HG03025 (cell line): ENCODE results near the gene IL20RB.
"Not testable (repeated sequence)": the region's sequence is repeated elsewhere in the genome, so short reads cannot be mapped to it uniquely, and the experiment has no call there.

Experiments used
- ATAC-seq: cut with Tn5 transposase; IDR thresholded peaks from one replicate; pipeline ENCODE4 v1.9.1; 2021; ENCODE audit warnings: mild to moderate bottlenecking, moderate library complexity; ENCODE audit not compliant: unreplicated experiment, low FRiP score

Gene IL20RB

DNA sequence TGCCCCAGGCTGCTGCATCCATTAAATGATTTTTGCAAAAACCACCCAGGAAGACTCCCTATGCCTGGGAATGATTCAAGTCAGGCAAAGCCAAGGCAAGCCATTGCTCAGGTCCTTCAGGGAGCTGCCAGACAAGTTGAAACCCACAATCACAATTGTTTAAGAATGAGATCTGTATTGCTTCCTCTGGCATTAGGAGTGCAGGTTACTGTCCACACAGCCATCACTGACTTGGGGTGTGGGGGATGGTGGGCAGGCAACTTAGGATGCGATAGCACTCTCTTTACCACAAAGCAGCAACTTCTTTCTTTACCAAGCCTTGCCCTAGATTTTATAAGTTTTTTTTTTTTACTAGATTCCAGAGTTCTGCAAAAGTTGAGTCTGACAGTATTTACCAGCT is 15.0 kb upstream of the IL20RB start:
- no peak for ATAC-seq

DNA sequence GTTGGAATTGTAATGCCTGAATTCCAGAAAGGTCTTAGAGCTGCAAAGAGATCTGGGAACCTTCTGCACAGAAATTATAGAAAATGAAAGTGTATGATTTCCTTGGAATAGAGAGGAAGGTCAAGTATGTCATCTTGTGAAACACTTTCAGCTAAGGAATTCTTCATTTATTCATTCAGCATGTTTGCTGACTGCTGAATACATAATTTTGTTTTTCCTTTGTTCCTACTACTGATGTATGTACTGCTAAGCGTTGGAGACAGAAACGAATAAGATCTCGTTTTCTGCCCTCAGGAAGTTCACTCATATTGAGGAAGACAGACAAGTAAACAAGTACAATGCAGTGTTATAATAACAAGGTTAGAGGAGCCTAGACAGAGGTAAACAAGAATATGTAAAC is 14.3 kb upstream of the IL20RB start:
- no peak for ATAC-seq

DNA sequence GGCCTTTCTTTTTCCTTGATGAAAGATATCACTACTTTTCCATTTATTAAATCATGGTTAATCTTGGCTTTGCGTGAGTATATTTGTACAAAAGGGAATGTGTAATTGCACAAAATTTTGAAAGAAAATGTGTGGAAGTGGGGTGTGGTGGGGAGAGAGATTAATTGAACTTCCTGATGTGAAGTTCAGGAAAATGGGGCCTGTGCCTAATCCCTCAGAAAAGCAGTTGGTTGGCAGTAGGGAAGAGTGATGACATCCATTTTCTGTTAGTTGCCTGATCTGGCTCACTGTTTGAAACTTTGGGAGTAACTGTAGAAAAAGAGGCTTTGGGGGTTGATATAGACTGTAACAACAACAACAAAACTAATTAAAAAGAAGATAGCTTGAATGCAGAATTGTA is 10.8 kb upstream of the IL20RB start:
- no peak for ATAC-seq

DNA sequence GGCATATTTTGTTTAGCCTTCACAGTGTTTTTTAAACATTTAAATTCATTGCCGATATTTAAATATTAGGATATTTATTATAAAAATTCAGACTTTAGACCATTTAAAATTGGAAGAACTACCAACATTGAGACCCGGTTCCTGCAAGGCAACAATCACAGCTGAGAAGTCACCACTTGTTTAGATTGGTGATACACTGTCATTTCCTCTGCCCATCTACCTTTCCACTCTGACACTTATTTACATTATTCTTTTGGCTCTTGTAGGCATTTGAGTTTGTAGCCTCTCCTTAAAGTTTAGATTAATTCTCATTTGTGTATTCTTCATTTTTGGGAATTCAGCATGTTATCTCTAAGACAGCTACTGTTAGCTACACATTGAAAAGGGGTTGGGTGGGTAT is 10.3 kb upstream of the IL20RB start:
- no peak for ATAC-seq

DNA sequence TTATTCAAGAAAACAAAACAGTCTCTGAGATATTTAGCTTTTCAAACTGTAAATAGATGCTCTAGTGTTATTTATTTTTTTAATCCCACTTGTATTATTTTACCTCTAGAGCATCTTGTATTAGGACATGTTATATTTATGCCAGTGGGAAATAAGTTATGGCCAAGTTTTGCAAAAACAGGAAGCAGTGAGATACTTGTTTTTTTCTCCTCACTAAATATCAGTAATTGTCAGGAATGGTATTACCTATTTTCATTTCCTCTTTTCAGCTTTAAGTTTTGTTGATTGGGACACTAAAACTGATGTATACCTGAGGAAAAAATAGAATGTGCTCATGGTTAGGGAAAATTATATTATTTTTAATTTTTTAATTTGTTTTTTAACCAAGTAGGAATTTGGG is 8.6 kb upstream of the IL20RB start:
- no peak for ATAC-seq

DNA sequence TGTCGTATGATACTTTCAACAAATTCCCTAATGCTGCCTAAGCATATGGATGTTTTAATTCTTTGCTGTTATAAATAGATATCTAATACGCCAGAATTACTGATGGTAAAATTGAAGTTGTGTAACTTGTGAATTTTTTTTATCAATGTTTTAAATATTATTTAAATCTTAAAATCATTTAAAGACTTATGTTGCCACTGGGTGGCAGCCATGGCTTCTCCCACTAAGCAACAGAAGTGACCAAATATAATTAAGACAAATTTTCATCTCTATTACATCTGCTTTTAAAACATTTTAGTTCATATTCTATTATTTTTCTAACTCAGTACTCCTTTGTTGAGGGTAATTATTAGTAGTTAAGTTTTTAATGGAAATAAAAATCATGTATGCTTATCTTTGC is 8.1 kb upstream of the IL20RB start:
- ATAC-seq, result no peak

DNA sequence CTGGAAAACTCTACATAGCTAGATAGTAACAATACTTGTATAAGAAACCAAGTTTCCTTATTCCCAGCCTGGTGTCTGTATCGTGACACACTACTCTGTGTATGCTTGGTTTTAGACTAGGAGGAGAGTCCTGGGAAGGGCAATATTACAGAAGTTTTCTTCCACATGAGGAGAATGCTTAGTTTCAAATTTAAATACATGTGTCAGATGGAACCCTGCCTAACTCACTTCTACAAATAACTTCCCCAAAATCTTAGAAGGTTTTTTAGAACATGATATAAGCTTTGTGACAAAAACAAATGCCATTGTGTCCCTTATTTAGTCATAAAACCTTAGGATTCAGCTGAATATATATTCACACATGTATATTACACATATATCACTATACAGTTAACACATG is 7.2 kb upstream of the IL20RB start:
- no peak for ATAC-seq

- ATAC-seq, result no peak
Measured at GRCh38 chr3:136952292-136952691, 5.5 kb upstream of the IL20RB start.

DNA sequence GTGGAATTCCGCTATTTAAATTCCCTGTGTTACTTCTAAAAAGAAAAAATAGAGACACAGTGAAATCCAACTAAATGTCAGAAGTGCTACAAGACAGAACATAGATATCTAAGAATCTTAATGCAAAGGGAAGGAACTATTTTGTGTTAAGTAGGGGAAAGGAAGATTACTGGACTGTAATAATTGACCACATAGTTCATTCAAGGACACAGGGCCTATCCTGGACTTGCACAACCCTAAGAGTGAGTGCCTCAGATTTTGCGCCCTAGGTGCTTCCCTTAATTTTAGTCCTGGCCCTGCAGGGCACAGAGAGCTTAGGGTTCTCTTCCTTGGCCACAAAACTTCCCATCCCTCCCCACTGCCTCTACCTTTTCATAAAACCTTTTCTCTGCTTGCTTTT is 3.5 kb upstream of the IL20RB start:
- no peak for ATAC-seq

GRCh38 chr3:136954980-136955780 is 2.6 kb upstream of the IL20RB start:
- ATAC-seq, result no peak

DNA sequence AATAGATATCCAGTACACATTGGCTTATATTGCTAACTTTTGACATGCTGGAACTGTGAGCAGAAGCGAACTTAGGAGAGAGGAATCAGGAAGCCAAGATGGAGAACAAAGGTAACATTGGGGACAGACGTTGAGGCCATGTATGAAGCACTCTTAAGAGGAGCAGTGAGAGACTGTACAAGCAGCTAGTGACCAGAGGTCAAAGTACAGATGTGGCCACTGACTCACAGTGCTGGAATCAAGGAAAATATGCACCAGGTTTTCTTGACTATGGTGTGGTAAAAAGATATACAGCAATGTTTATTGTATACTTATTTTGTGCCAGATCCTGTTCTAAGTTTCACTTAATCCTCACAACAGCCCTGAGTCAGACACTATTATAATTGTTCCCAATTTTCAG is 2.0 kb upstream of the IL20RB start:
- no peak for ATAC-seq

DNA sequence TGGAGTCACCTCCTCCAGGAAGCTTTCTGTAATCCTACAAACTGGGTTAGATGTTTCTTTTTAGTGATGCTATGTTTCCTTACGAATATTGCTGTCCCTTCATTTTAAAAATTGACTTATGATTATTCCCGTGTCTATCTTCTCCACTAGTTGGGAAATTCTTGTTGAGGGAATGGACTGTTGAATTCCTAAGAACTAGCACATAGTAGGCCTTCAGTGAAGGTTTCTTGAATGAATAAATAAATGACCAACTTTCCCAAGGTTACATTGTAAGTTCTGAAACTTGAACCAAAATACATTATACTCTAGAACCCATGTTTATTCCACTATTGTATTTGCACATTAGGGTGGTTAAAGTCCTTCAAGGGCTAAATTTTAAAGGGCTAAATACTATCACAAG is 812 bp upstream of the IL20RB start:
- ATAC-seq, result no peak

DNA sequence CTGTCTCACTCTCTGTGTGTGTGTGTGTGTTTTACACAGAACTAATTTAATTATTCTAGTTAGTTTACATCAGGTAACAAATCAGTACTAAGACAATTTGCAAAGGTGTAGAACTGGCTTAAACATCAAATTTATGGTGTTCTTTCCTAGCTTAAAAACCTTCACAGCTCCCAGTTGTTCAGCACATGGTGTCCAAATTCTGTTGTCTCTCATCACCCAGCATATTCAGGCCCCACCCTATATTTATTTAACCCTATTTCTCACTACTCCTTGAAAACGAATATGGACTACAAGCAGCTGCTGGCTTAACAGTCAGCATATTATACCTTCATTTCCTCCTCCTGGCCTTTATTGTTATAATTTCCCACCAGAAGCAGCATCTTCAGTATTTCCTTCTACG is 1.2 kb downstream of the IL20RB start:
- ATAC-seq, result no peak

GRCh38 chr3:136959599-136959998 is 1.8 kb downstream of the IL20RB start:
- no peak for ATAC-seq

DNA sequence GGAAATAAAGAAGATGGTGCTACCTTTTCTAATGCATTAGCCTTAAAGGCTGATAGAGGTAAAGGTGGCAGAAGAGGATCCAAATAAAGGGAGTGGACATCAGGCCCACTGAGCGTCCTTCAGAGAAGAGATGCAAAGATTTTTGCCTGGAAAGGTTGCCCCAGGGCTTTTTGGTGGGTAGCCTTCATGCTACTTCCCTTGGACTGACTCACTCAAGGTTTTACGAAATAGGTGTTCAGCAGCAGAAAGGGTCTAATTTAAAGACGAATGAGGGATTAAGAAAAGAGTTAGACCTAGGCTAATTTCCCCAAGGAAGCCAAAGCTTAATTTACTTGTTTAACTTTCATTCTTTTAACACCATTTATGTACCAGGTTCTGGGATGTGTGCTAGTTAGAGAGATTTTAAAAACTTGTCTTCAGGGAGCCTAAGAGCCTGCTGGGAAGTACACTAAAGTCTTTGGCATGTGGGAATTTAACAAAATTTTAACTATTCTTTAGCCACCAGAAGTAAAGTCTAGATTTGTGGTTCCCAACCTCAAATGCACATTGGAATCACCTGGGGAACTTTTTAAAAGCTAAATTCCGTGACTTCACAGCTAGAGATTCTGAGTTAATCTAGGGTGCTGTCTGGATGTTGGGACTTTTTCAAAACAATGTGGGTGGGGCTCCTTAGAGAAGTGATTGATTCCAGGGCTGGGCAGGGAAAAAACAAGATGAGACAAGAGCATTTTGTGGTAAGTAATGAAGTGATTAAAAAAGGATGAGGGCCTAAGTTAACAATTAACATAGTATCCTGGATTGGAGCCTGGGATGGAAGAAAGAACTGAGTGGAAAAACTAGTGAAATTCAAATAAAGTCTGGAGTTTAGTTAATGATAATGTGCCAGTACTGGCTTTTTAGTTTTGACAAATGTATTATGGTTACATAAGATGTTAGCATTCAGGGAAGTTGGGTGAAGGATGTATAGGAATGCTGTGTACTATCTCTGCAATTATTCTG is 3.4 kb downstream of the IL20RB start:
- ATAC-seq, result no peak

DNA sequence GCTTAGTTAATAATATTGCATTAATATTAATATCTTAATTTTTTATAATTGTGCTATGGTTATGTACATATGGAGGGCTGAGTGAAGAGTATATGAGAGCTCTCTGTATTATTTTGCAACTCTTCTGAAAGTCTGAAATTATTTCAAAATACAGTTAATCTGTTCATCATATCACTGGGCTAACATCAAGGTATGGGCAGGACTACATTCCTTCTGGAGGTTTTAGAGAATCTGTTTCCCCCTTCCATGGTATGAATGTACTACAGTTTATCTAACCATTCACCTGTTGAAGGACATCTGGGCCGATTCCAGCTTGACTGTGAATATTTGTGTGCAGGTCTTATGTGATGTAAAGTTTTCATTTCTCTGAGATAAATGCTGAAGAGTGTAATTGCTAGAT is 5.1 kb downstream of the IL20RB start:
- ATAC-seq, result no peak

DNA sequence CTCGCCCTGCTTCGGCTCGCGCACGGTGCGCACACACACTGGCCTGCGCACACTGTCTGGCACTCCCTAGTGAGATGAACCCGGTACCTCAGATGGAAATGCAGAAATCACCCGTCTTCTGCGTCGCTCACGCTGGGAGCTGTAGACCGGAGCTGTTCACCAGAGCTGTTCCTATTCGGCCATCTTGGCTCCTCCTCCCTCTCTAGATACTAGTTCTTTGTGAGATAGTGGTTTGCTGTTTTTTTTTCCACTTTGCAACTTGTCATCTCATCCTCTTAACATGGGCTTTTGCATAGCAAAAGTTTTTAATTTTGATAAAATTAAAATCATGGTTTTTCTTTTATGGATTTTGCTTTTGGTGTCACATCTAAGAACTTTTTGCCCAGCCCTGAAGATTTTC is 11.8 kb downstream of the IL20RB start:
- ATAC-seq, result not testable (repeated sequence)

DNA sequence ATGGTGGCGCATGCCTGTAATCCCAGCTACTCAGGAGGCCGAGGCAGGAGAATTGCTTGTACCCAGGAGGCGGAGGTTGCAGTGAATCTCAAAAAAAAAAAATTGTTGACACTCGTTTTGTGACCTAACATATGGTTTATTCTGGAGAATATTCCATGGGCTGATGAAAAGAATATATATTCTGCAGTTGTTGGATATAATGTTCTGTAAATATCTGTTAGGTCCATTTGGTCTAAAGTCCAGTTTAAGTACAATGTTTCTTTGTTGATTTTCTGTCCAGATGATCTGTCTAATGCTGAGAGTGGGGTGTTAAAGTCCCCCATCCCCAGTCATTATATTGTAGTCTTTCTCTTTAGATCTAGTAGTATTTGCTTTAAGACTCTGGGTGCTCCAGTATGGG is 15.6 kb downstream of the IL20RB start:
- no peak for ATAC-seq

DNA sequence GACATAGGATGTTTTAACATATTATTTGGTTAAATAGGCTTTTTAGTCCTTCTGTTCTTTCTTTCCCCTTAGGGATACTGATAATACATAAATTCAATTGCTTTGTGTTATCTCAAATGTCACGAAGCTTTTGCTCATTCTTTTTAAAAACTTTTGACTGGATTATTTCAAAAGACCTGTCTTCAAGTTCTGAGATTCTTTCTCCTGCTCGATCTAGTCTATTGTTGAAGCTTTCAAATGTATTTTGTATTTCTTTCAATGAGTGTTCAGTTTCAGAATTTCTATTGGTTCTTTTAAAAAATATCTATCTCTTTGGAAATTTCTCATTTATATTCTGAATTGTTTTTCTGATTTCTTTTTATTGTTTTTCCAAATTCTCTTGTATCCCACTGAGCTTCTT is 16.9 kb downstream of the IL20RB start:
- ATAC-seq, result no peak

DNA sequence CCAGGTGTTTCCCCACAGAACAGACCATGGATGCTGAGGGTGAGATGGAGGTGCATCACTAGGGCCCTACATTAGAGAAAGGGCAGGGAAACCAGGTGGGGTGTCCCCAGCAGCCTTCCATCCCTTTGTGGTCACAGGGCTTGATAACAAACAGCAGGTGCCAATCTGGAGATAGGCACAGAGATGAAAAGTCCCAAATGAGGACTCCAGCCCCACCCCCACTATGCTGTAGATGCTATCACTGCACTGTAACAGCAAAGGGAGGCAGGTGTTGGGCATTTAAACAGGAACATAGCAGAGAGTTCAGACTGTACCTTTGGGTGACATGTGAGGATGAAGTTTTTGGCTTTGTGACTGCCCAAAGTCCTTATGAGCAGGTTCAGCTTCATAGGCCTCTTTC is 21.4 kb downstream of the IL20RB start:
- no peak for ATAC-seq

GRCh38 chr3:136979684-136980083 is 21.9 kb downstream of the IL20RB start:
- ATAC-seq, result no peak

GRCh38 chr3:136982033-136982432 is 24.2 kb downstream of the IL20RB start:
- no peak for ATAC-seq
